ENCODE measurements around the gene FOXL1.

FOXL1 gene

DNA sequence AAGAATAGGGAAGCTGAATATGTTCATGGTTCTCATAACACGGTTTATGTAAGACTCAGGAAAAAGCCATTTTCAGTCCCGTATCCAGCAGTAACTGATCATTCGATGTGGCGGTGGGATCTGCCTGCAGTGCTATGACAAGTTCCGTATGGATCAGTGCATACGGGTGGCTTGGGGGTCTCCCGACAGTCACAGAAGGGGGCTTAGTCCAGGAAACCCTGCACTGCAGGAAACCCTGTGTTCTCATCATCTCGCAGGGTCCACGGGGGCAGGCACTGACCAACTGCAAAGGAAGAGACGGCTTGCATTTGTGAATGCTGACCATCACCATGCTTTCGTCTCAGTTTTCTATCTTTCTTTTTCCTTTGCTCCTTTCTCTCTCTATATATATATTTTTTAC, 31.1 kb upstream of the FOXL1 start:
- TF ChIP-seq, protein P1, sequence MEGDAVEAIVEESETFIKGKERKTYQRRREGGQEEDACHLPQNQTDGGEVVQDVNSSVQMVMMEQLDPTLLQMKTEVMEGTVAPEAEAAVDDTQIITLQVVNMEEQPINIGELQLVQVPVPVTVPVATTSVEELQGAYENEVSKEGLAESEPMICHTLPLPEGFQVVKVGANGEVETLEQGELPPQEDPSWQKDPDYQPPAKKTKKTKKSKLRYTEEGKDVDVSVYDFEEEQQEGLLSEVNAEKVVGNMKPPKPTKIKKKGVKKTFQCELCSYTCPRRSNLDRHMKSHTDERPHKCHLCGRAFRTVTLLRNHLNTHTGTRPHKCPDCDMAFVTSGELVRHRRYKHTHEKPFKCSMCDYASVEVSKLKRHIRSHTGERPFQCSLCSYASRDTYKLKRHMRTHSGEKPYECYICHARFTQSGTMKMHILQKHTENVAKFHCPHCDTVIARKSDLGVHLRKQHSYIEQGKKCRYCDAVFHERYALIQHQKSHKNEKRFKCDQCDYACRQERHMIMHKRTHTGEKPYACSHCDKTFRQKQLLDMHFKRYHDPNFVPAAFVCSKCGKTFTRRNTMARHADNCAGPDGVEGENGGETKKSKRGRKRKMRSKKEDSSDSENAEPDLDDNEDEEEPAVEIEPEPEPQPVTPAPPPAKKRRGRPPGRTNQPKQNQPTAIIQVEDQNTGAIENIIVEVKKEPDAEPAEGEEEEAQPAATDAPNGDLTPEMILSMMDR (IDR thresholded peaks at IDR 0.05; ENCODE audit: low read depth, low read length, missing control alignments): no peak
- in situ Hi-C loops (cut with HindIII; ENCODE audit: low sequenced_read_pairs): no loop called here
- no peak overlapping the region for H3K4me3 ChIP-seq (ENCODE audit: low read depth, low read length)
- no peak for DNase-seq (ENCODE audit: low read depth)

DNA sequence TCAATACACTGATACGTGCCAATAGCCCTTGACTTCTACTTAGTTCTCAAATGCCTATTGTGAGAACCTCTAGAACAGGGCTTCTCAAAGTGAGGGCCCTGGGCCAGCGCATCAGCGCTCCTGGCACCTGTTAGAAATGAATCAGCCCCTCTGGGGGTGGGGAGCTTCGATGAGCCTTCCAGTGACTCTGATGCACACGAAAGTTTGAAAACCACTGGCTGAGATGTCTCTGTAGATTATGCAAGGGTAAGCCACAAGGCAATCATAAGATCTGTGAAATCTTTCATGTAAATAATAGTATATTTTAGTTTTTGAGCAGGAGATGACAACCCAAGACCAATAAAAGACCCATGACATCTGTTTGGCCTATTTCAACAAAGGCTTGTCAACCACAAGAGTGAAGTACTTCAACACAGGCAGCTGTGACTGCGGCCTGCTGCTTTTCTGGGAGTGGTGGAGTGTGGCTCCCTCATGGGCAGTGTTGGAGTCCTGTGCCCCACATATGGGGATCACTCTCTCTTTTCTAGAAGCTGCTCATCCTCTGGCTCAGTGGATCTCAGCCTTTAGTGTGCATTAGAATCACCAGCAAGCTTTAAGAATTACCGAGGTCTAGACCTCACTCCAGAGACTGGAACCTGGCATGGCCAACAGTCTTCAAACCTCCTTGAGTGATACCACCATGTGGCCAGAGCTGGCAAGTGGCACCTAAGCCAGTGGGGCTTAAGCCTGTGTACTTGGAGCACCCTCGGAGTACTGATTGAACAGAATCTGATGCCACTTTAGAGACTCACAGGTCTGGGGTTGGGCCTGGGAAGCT, 29.1 kb upstream of the FOXL1 start:
- DNase-seq (ENCODE audit: low read depth): no peak
- TF ChIP-seq, protein P1 (IDR thresholded peaks at IDR 0.05; ENCODE audit: low read depth, low read length, missing control alignments): no peak
- H3K4me3 ChIP-seq (ENCODE audit: low read depth, low read length): no peak overlapping the region
- in situ Hi-C loops (cut with HindIII; ENCODE audit: low sequenced_read_pairs): no loop called here

- no peak for DNase-seq (ENCODE audit: low read depth)
- no peak overlapping the region for H3K4me3 ChIP-seq (ENCODE audit: low read depth, low read length)
- TF ChIP-seq, protein P1 (IDR thresholded peaks at IDR 0.05; ENCODE audit: low read depth, low read length, missing control alignments): no peak
- in situ Hi-C loops (cut with HindIII; ENCODE audit: low sequenced_read_pairs): loop anchor here (25.0 kb wide), 2 partner anchors 487 to 712 kb away; no protein-coding TSS in a partner anchor
Observed at GRCh38 chr16:86549893-86550190, 28.5 kb upstream of the FOXL1 start.

DNA sequence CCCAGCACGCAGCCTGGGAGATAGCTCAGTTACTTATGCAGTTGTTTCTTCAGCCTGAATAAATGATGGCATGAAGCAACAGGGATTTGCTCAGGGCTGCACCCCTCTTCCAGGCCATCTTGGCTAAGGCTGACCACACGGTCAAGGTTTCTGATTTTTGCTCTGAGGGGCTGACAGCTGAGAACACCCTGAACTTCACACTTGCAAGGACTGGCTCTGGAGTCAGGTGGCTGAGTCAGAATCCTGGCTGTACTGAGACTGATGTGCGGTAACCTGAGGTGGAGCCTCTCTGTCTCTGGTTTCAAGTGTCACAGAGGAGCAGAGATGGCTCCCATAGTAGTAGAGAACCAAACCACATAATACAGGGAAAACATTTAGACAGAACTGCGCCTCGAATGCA, 28.1 kb upstream of the FOXL1 start:
- H3K4me3 ChIP-seq (ENCODE audit: low read depth, low read length): no peak overlapping the region
- TF ChIP-seq, protein P1 (IDR thresholded peaks at IDR 0.05; ENCODE audit: low read depth, low read length, missing control alignments): no peak
- no peak for DNase-seq (ENCODE audit: low read depth)
- in situ Hi-C loops (cut with HindIII; ENCODE audit: low sequenced_read_pairs): loop anchor here (25.0 kb wide), 2 partner anchors 487 to 712 kb away; no protein-coding TSS in a partner anchor

- no peak overlapping the region for H3K4me3 ChIP-seq (ENCODE audit: low read depth, low read length)
- DNase-seq (ENCODE audit: low read depth): no peak
- TF ChIP-seq, protein P1 (IDR thresholded peaks at IDR 0.05; ENCODE audit: low read depth, low read length, missing control alignments): no peak
- in situ Hi-C loops (cut with HindIII; ENCODE audit: low sequenced_read_pairs): loop anchor here (25.0 kb wide), 2 partner anchors 484 to 709 kb away; no protein-coding TSS in a partner anchor
Observed at GRCh38 chr16:86553356-86553755, 25.0 kb upstream of the FOXL1 start.

- in situ Hi-C loops (cut with HindIII; ENCODE audit: low sequenced_read_pairs): loop anchor here (25.0 kb wide), 2 partner anchors 483 to 708 kb away; no protein-coding TSS in a partner anchor
- DNase-seq (ENCODE audit: low read depth): no peak
- TF ChIP-seq, protein P1 (IDR thresholded peaks at IDR 0.05; ENCODE audit: low read depth, low read length, missing control alignments): no peak
- peak overlapping the region; percentile 93 for H3K4me3 ChIP-seq (ENCODE audit: low read depth, low read length)
Observed at GRCh38 chr16:86554599-86554916, 23.8 kb upstream of the FOXL1 start.

All from astrocyte of the cerebellum (primary cell).